SK-N-MC (cell line): Measurements from ENCODE around the gene MX2.

Source experiments
- EZH2 ChIP-seq: fragments of 200-600 bp; sonication (generic); IDR thresholded peaks from one replicate; pipeline ENCODE4 v1.6.1; 2017; ENCODE audit warnings: antibody characterized with exemption
- POLR2AphosphoS5 ChIP-seq: IDR thresholded peaks from 2 replicates; pipeline ENCODE4 v1.6.1; 2012; ENCODE audit warnings: mild to moderate bottlenecking, low read depth, low read length, borderline replicate concordance

GRCh38 chr21:41374177-41374712 is 12.4 kb downstream of the MX2 start:
- TF ChIP-seq EZH2 (no peak), POLR2AphosphoS5 (no peak)
